H9 (cell line): ENCODE measurements around the gene CELA2B. TPM values are rescaled to one million over a fixed set of nuclear protein-coding genes. Genes with fewer than 3 reads are reported as not detected.
"Not testable (repeated sequence)": the region's sequence is repeated elsewhere in the genome, so short reads cannot be mapped to it uniquely, and the experiment has no call there.

ENCODE experiments used
- DNase-seq: peaks from one replicate; pipeline ENCODE4 v3.0.0-alpha.2; 2017
- H2AFZ ChIP-seq: one replicate; pipeline ENCODE4 v1.6.1; 2013; ENCODE audit warnings: mild to moderate bottlenecking, low read length, control low read depth, moderate library complexity
- H2AK5ac ChIP-seq: 2 replicates; pipeline ENCODE4 v1.6.1; 2013; ENCODE audit warnings: low read length, control low read depth, mixed read lengths; ENCODE audit not compliant: insufficient read length
- H2BK120ac ChIP-seq: one replicate; pipeline ENCODE4 v1.6.1; 2013; ENCODE audit warnings: low read depth, mild to moderate bottlenecking, low read length, control low read depth, inconsistent platforms; ENCODE audit not compliant: poor library complexity, severe bottlenecking
- H2BK12ac ChIP-seq: 2 replicates; pipeline ENCODE4 v1.6.1; 2013; ENCODE audit warnings: low read length, control low read depth, mixed read lengths, low read depth; ENCODE audit not compliant: insufficient read length
- H2BK15ac ChIP-seq: 2 replicates; pipeline ENCODE4 v1.6.1; 2013; ENCODE audit warnings: low read depth, low read length, control low read depth
- H2BK20ac ChIP-seq: one replicate; pipeline ENCODE4 v1.6.1; 2013; ENCODE audit warnings: low read depth, mild to moderate bottlenecking, low read length, control low read depth, inconsistent platforms; ENCODE audit not compliant: poor library complexity, severe bottlenecking
- H2BK5ac ChIP-seq: 2 replicates; pipeline ENCODE4 v1.6.1; 2013; ENCODE audit warnings: low read length, control low read depth, mixed read lengths; ENCODE audit not compliant: insufficient read length
- H3K14ac ChIP-seq: 2 replicates; pipeline ENCODE4 v1.6.1; 2013; ENCODE audit warnings: low read length, control low read depth; ENCODE audit not compliant: insufficient read depth
- H3K18ac ChIP-seq: 2 replicates; pipeline ENCODE4 v1.6.1; 2013; ENCODE audit warnings: low read depth, mild to moderate bottlenecking, mixed read lengths, low read length, control low read depth; ENCODE audit not compliant: insufficient read length
- H3K23ac ChIP-seq: 2 replicates; pipeline ENCODE4 v1.6.1; 2013; ENCODE audit warnings: low read length, control low read depth, mixed read lengths, low read depth; ENCODE audit not compliant: insufficient read length
- H3K23me2 ChIP-seq: 2 replicates; pipeline ENCODE4 v1.6.1; 2013; ENCODE audit warnings: low read depth, mild to moderate bottlenecking, mixed read lengths, low read length, control low read depth; ENCODE audit not compliant: insufficient read length, poor library complexity, severe bottlenecking
- H3K27ac ChIP-seq: 2 replicates; pipeline ENCODE4 v1.5.1; 2013; ENCODE audit warnings: low read length, control low read depth, mixed read lengths, low read depth; ENCODE audit not compliant: insufficient read length
- H3K27me3 ChIP-seq: 2 replicates; pipeline ENCODE4 v1.6.1; 2013; ENCODE audit warnings: low read length, control low read depth, inconsistent platforms; ENCODE audit not compliant: insufficient read depth
- H3K4ac ChIP-seq: 2 replicates; pipeline ENCODE4 v1.6.1; 2013; ENCODE audit warnings: low read depth, mild to moderate bottlenecking, control low read depth, inconsistent platforms, low read length, moderate library complexity
- H3K4me1 ChIP-seq: 2 replicates; pipeline ENCODE4 v1.6.1; 2013; ENCODE audit warnings: low read length, control low read depth, inconsistent platforms; ENCODE audit not compliant: insufficient read depth
- H3K4me2 ChIP-seq: 2 replicates; pipeline ENCODE4 v1.6.1; 2013; ENCODE audit warnings: low read length, control low read depth, mixed read lengths; ENCODE audit not compliant: insufficient read length, insufficient read depth
- H3K56ac ChIP-seq: 2 replicates; pipeline ENCODE4 v1.6.1; 2013; ENCODE audit warnings: low read depth, mild to moderate bottlenecking, mixed read lengths, low read length, control low read depth; ENCODE audit not compliant: insufficient read length
- H3K79me1 ChIP-seq: 2 replicates; pipeline ENCODE4 v1.6.1; 2013; ENCODE audit warnings: low read depth, mild to moderate bottlenecking, moderate library complexity, low read length, control low read depth, inconsistent platforms; ENCODE audit not compliant: insufficient read depth, poor library complexity, severe bottlenecking
- H3K79me2 ChIP-seq: 2 replicates; pipeline ENCODE4 v1.6.1; 2013; ENCODE audit warnings: low read length, control low read depth, inconsistent platforms; ENCODE audit not compliant: insufficient read depth
- H3K9ac ChIP-seq: 2 replicates; pipeline ENCODE4 v1.6.1; 2013; ENCODE audit warnings: low read length, control low read depth, mixed read lengths; ENCODE audit not compliant: insufficient read length; ENCODE audit errors: extremely low read depth
- H3K9me3 ChIP-seq: one replicate; pipeline ENCODE4 v1.6.1; 2013; ENCODE audit warnings: low read depth, low read length, inconsistent platforms; ENCODE audit not compliant: control insufficient read depth
- H3T11ph ChIP-seq: one replicate; pipeline ENCODE4 v1.6.1; 2013; ENCODE audit warnings: mild to moderate bottlenecking, low read length, control low read depth, inconsistent platforms
- H4K20me1 ChIP-seq: one replicate; pipeline ENCODE4 v1.6.1; 2013; ENCODE audit not compliant: control insufficient read depth, insufficient read length, insufficient read depth
- H4K5ac ChIP-seq: 2 replicates; pipeline ENCODE4 v1.6.1; 2013; ENCODE audit warnings: low read depth, mild to moderate bottlenecking, mixed read lengths, low read length, control low read depth; ENCODE audit not compliant: insufficient read length
- H4K8ac ChIP-seq: replicated peaks from 2 replicates; pipeline ENCODE4 v1.6.1; 2013; ENCODE audit warnings: low read length, control low read depth, mixed read lengths, low read depth; ENCODE audit not compliant: insufficient read length
- H4K91ac ChIP-seq: 2 replicates; pipeline ENCODE4 v1.6.1; 2013; ENCODE audit warnings: low read depth, mild to moderate bottlenecking, moderate library complexity, mixed read lengths, low read length, control low read depth; ENCODE audit not compliant: insufficient read length
- H3K27ac Mint-ChIP-seq, 3 experiments: 2 replicates in 2 of 3; 3 replicates in 1 of 3; pipeline ENCODE4 v1.8.0; 2020 to 2021; ENCODE audit warnings: mixed read lengths in 3 of 3, mild to moderate bottlenecking in 1 of 3, moderate library complexity in 1 of 3
- H3K27me3 Mint-ChIP-seq: 2 replicates; pipeline ENCODE4 v1.8.0; 2021; ENCODE audit warnings: low read depth, mild to moderate bottlenecking, moderate library complexity, mixed read lengths
- H3K36me3 Mint-ChIP-seq, 3 experiments: 2 replicates in 2 of 3; 3 replicates in 1 of 3; pipeline ENCODE4 v1.8.0; 2020 to 2021; ENCODE audit warnings: low read depth in 3 of 3, mixed read lengths in 3 of 3; ENCODE audit not compliant: insufficient read depth in 1 of 3
- H3K4me1 Mint-ChIP-seq, 2 experiments: 2 replicates each; pipeline ENCODE4 v1.8.0; 2020; ENCODE audit warnings: mixed read lengths in 2 of 2
- H3K4me3 Mint-ChIP-seq, 2 experiments: 2 replicates in 1 of 2; 3 replicates in 1 of 2; pipeline ENCODE4 v1.8.0; 2020 to 2021; ENCODE audit warnings: mild to moderate bottlenecking in 2 of 2, mixed read lengths in 2 of 2, moderate library complexity in 1 of 2
- H3K9me3 Mint-ChIP-seq, 2 experiments: 2 replicates in 1 of 2; 3 replicates in 1 of 2; pipeline ENCODE4 v1.8.0; 2020; ENCODE audit warnings: mild to moderate bottlenecking in 2 of 2, mixed read lengths in 2 of 2, moderate library complexity in 1 of 2
- CTCF ChIP-seq: fragments of 200-600 bp; sonication (generic); conservative IDR thresholded peaks from 3 replicates; pipeline ENCODE4 v1.8.0; 2021; ENCODE audit warnings: antibody characterized with exemption, mild to moderate bottlenecking
- WGBS: extraction: QIAGEN DNeasy Blood & Tissue Kit; methylation state at CpG from one replicate; pipeline ENCODE4 v1.1.7; 2013; ENCODE audit warnings: missing lambda C conversion rate, low lambda C conversion rate, mixed read lengths; ENCODE audit not compliant: insufficient read length; ENCODE audit errors: extremely low coverage; 5-methylcytosine and 5-hydroxymethylcytosine counted together
- total RNA-seq: library from RNA; stranded (reverse); gene quantifications from 2 replicates; pipeline ENCODE4 v1.2.1, GENCODE V29; 2021

Gene CELA2B
- total RNA-seq, 1 experiment from 2014 or later: not detected

GRCh38 chr1:15469361-15469760, 6.5 kb upstream of the CELA2B start:
- H2BK120ac ChIP-seq: no peak overlapping the region
- H3K9ac ChIP-seq: no peak overlapping the region
- no peak overlapping the region for H3K14ac ChIP-seq
- no peak overlapping the region for H3K23ac ChIP-seq
- no peak overlapping the region for H3K4me2 ChIP-seq
- H3K56ac ChIP-seq: no peak overlapping the region
- no peak overlapping the region for H3T11ph ChIP-seq
- Mint-ChIP-seq H3K27me3 (peaks cover 7% of the 10 kb centered on the region), H3K36me3 (no peaks in the 10 kb centered on the region), H3K4me3 (no peak overlapping the region), H3K27ac (no peak overlapping the region; a peak in 1 of 7 replicates), H3K9me3 (no peaks in the 10 kb centered on the region), H3K4me1 (no peaks in the 10 kb centered on the region; a peak in 2 of 4 replicates)
- no peaks in the 10 kb centered on the region for H3K4me1 ChIP-seq
- no peak overlapping the region for H4K8ac ChIP-seq
- H2AFZ ChIP-seq: no peak overlapping the region
- no peak for TF ChIP-seq CTCF
- no peak overlapping the region for H2BK5ac ChIP-seq
- H2AK5ac ChIP-seq: no peak overlapping the region
- no peak overlapping the region for H3K18ac ChIP-seq
- no peaks in the 10 kb centered on the region for H4K20me1 ChIP-seq
- no peaks in the 10 kb centered on the region for H3K23me2 ChIP-seq
- no peaks in the 10 kb centered on the region for H3K27me3 ChIP-seq
- no peak overlapping the region for H3K4ac ChIP-seq
- H3K27ac ChIP-seq: no peak overlapping the region
- no peak overlapping the region for H2BK12ac ChIP-seq
- no peak overlapping the region for H2BK15ac ChIP-seq
- no peak for DNase-seq
- H4K5ac ChIP-seq: no peak overlapping the region
- H4K91ac ChIP-seq: no peak overlapping the region
- H3K9me3 ChIP-seq: no peaks in the 10 kb centered on the region
- no peaks in the 10 kb centered on the region for H3K79me1 ChIP-seq
- H2BK20ac ChIP-seq: no peak overlapping the region
- no peaks in the 10 kb centered on the region for H3K79me2 ChIP-seq
- no CpG with 5 or more reads among the region's 3 CpGs for WGBS

GRCh38 chr1:15469821-15470448, 6.0 kb upstream of the CELA2B start:
- H4K20me1 ChIP-seq, H4K8ac ChIP-seq, H3K56ac ChIP-seq, H3K9ac ChIP-seq, H3K79me1 ChIP-seq, H2BK20ac ChIP-seq, H3K27me3 ChIP-seq, H3K18ac ChIP-seq, H3K23ac ChIP-seq, H3K9me3 Mint-ChIP-seq, H3K36me3 Mint-ChIP-seq, H3K9me3 ChIP-seq, DNase-seq, H3K27ac ChIP-seq, H3K23me2 ChIP-seq, H3K27me3 Mint-ChIP-seq, H4K5ac ChIP-seq, H2BK120ac ChIP-seq, H3K79me2 ChIP-seq, H3K27ac Mint-ChIP-seq, H3K4me2 ChIP-seq, H3K4me1 ChIP-seq, H2AK5ac ChIP-seq, H2BK15ac ChIP-seq, H3K14ac ChIP-seq, H2BK12ac ChIP-seq, H3K4me1 Mint-ChIP-seq, H2AFZ ChIP-seq, H3K4ac ChIP-seq, H4K91ac ChIP-seq, H2BK5ac ChIP-seq, H3T11ph ChIP-seq, H3K4me3 Mint-ChIP-seq: not testable (repeated sequence)
- no CpG with 5 or more reads among the region's 9 CpGs for WGBS
